Mucosa of stomach (tissue), 1 donor: ENCODE data around the gene NUDT1.
"Not testable (repeated sequence)": the region's sequence is repeated elsewhere in the genome, so short reads cannot be mapped to it uniquely, and the experiment has no call there.

Source experiments
- H3K27me3 ChIP-seq: one replicate; pipeline ENCODE4 v1.7.0; 2013; ENCODE audit warnings: mild to moderate bottlenecking, low read length; ENCODE audit not compliant: control insufficient read depth, insufficient read depth
- H3K36me3 ChIP-seq: one replicate; pipeline ENCODE4 v1.7.0; 2013; ENCODE audit warnings: low read length; ENCODE audit not compliant: control insufficient read depth, insufficient read depth
- H3K4me1 ChIP-seq: one replicate; pipeline ENCODE4 v1.7.0; 2013; ENCODE audit warnings: mild to moderate bottlenecking, low read length; ENCODE audit not compliant: control insufficient read depth, insufficient read depth
- H3K4me3 ChIP-seq: one replicate; pipeline ENCODE4 v1.7.0; 2013; ENCODE audit warnings: low read length
- H3K9ac ChIP-seq: one replicate; pipeline ENCODE4 v1.7.0; 2013; ENCODE audit warnings: mild to moderate bottlenecking, low read length, moderate library complexity
- H3K9me3 ChIP-seq: one replicate; pipeline ENCODE4 v1.7.0; 2013; ENCODE audit warnings: mild to moderate bottlenecking, low read length, moderate library complexity; ENCODE audit not compliant: control insufficient read depth
- donor health status: Pancreatic carcinoma.

Gene NUDT1

GRCh38 chr7:2256306-2257045 lies 14.4 kb downstream of the NUDT1 start:
- Histone ChIP-seq H3K9ac (no peak overlapping the region), H3K27me3 (no peaks in the 10 kb centered on the region), H3K4me1 (no peaks in the 10 kb centered on the region), H3K36me3 (no peaks in the 10 kb centered on the region), H3K9me3 (no peaks in the 10 kb centered on the region), H3K4me3 (no peak overlapping the region)

GRCh38 chr7:2257046-2257551 lies 15.1 kb downstream of the NUDT1 start:
- Histone ChIP-seq H3K27me3 (no peaks in the 10 kb centered on the region), H3K9me3 (no peaks in the 10 kb centered on the region), H3K36me3 (no peaks in the 10 kb centered on the region), H3K4me1 (no peaks in the 10 kb centered on the region), H3K9ac (no peak overlapping the region), H3K4me3 (no peak overlapping the region)

- Histone ChIP-seq H3K9ac (no peak overlapping the region), H3K9me3 (no peaks in the 10 kb centered on the region), H3K4me3 (no peak overlapping the region), H3K27me3 (no peaks in the 10 kb centered on the region), H3K4me1 (no peaks in the 10 kb centered on the region), H3K36me3 (no peaks in the 10 kb centered on the region)
Measured at GRCh38 chr7:2257651-2258050, 15.6 kb downstream of the NUDT1 start.

GRCh38 chr7:2258661-2259365 lies 16.8 kb downstream of the NUDT1 start:
- no peaks in the 10 kb centered on the region for H3K27me3 ChIP-seq
- no peaks in the 10 kb centered on the region for H3K36me3 ChIP-seq
- H3K4me3 ChIP-seq: no peak overlapping the region
- H3K9me3 ChIP-seq: no peaks in the 10 kb centered on the region
- no peak overlapping the region for H3K9ac ChIP-seq
- H3K4me1 ChIP-seq: no peaks in the 10 kb centered on the region

- Histone ChIP-seq H3K36me3 (no peaks in the 10 kb centered on the region), H3K4me3 (no peak overlapping the region), H3K9ac (no peak overlapping the region)
Measured at GRCh38 chr7:2259480-2259879, 17.5 kb downstream of the NUDT1 start.

GRCh38 chr7:2260820-2261219 lies 18.8 kb downstream of the NUDT1 start:
- Histone ChIP-seq H3K9ac (no peak overlapping the region), H3K4me1 (no peaks in the 10 kb centered on the region), H3K4me3 (no peak overlapping the region), H3K36me3 (no peaks in the 10 kb centered on the region), H3K27me3 (no peaks in the 10 kb centered on the region), H3K9me3 (no peaks in the 10 kb centered on the region)

More at GRCh38 chr7:2259480-2259879, 17.5 kb downstream of the NUDT1 start:
- H3K4me1 ChIP-seq: no peaks in the 10 kb centered on the region
- no peaks in the 10 kb centered on the region for H3K27me3 ChIP-seq
- no peaks in the 10 kb centered on the region for H3K9me3 ChIP-seq

- H3K9me3 ChIP-seq: no peaks in the 10 kb centered on the region
- no peak overlapping the region for H3K9ac ChIP-seq
- H3K4me1 ChIP-seq: no peaks in the 10 kb centered on the region
- H3K27me3 ChIP-seq: no peaks in the 10 kb centered on the region
- H3K4me3 ChIP-seq: no peak overlapping the region
- H3K36me3 ChIP-seq: no peaks in the 10 kb centered on the region
Measured at GRCh38 chr7:2261611-2262010, 19.6 kb downstream of the NUDT1 start.

GRCh38 chr7:2263176-2263575 lies 21.1 kb downstream of the NUDT1 start:
- Histone ChIP-seq H3K27me3 (no peaks in the 10 kb centered on the region), H3K9ac (no peak overlapping the region), H3K9me3 (no peaks in the 10 kb centered on the region), H3K4me3 (no peak overlapping the region), H3K4me1 (no peaks in the 10 kb centered on the region), H3K36me3 (no peaks in the 10 kb centered on the region)

GRCh38 chr7:2264158-2264557 lies 22.1 kb downstream of the NUDT1 start:
- no peak overlapping the region for H3K4me3 ChIP-seq
- no peaks in the 10 kb centered on the region for H3K27me3 ChIP-seq
- H3K36me3 ChIP-seq: no peaks in the 10 kb centered on the region
- H3K9ac ChIP-seq: no peak overlapping the region
- H3K4me1 ChIP-seq: no peaks in the 10 kb centered on the region
- no peaks in the 10 kb centered on the region for H3K9me3 ChIP-seq

- no peaks in the 10 kb centered on the region for H3K36me3 ChIP-seq
Measured at GRCh38 chr7:2266911-2267310, 24.9 kb downstream of the NUDT1 start.

GRCh38 chr7:2269089-2269990 lies 27.3 kb downstream of the NUDT1 start:
- H3K9me3 ChIP-seq, H3K9ac ChIP-seq, H3K4me3 ChIP-seq, H3K27me3 ChIP-seq, H3K4me1 ChIP-seq, H3K36me3 ChIP-seq: not testable (repeated sequence)

More at GRCh38 chr7:2266911-2267310, 24.9 kb downstream of the NUDT1 start:
- H3K9ac ChIP-seq: no peak overlapping the region
- H3K4me3 ChIP-seq: no peak overlapping the region
- H3K4me1 ChIP-seq: no peaks in the 10 kb centered on the region
- H3K27me3 ChIP-seq: no peaks in the 10 kb centered on the region
- H3K9me3 ChIP-seq: no peaks in the 10 kb centered on the region
